ENCODE results near the gene RUNX2. TPM values are rescaled to one million over a fixed set of nuclear protein-coding genes. Genes with fewer than 3 reads are reported as not detected.

Gene RUNX2
- total and polyA plus RNA-seq, 8 donors = 2.5 to 5.9 (median 3.0) TPM

DNA sequence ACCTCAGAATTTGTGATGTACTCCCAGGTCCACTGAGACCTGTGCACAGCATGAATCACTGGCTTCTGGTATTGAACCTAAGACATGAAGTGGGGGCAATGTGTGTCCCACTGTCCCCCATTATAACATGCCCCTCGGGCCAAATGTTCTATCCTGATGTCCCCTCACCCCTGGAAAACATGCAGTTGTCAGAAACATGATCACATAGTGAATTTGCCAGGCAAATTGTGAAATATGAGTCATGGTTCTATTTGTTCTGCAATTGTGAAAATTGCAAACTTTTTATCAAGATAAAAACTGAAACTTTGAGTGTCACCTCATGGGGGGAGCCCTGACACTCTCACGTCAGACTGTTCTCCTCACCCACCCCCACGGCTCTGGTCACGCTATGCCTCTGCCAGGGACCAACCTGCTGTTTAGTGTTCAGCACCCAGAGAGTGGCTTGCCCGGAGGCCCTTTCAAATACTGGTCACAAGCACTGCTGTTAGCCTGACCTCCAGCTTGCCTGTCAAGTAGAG is 382.2 kb downstream of the RUNX2 start:
- intact Hi-C loops (cut with DNase I) = loop anchor here in 1 of 2 donors (10.0 kb wide), 2 partner anchors 286 to 1056 kb away; no protein-coding TSS in a partner anchor
- Histone ChIP-seq H3K9me3 (no peaks in the 10 kb centered on the region), H3K4me1 (peaks cover 0 to 4% of the 10 kb centered on the region in 2 donors), H3K4me3 (no peak overlapping the region), H3K27me3 (no peaks in the 10 kb centered on the region), H3K27ac (no peak overlapping the region), H3K36me3 (no peaks in the 10 kb centered on the region)
- DNase-seq (peak in 1 of 4 donors; percentile 44), ATAC-seq (peak; percentile 38)
- TF ChIP-seq, protein P1, sequence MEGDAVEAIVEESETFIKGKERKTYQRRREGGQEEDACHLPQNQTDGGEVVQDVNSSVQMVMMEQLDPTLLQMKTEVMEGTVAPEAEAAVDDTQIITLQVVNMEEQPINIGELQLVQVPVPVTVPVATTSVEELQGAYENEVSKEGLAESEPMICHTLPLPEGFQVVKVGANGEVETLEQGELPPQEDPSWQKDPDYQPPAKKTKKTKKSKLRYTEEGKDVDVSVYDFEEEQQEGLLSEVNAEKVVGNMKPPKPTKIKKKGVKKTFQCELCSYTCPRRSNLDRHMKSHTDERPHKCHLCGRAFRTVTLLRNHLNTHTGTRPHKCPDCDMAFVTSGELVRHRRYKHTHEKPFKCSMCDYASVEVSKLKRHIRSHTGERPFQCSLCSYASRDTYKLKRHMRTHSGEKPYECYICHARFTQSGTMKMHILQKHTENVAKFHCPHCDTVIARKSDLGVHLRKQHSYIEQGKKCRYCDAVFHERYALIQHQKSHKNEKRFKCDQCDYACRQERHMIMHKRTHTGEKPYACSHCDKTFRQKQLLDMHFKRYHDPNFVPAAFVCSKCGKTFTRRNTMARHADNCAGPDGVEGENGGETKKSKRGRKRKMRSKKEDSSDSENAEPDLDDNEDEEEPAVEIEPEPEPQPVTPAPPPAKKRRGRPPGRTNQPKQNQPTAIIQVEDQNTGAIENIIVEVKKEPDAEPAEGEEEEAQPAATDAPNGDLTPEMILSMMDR (IDR thresholded peaks at IDR 0.05) = no peak

DNA sequence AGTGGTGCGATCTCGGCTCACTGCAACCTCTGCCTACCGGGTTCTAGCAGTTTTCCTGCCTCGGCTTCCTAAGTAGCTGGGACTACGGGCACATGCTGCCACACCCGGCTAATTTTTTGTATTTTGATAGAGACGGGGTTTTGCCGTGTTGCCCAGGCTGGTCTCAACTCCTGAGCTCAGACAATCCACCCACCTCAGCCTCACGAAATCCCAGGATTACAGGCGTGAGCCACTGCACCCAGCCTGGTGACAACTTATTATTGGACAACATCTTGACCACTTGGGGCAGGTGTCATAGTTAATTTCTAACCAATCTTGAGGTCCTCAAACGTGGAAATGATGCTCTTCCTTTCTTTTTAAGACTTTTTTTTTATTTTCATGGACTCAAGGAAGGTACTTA is 383.9 kb downstream of the RUNX2 start:
- ATAC-seq (no peak), DNase-seq (no peak)
- Histone ChIP-seq H3K4me3 (no peak overlapping the region), H3K4me1 (peaks cover 0 to 4% of the 10 kb centered on the region in 2 donors), H3K36me3 (no peaks in the 10 kb centered on the region), H3K9me3 (no peaks in the 10 kb centered on the region), H3K27ac (no peak overlapping the region), H3K27me3 (no peaks in the 10 kb centered on the region)
- TF ChIP-seq, protein P1 (IDR thresholded peaks at IDR 0.05) = no peak
- intact Hi-C loops (cut with DNase I) = loop anchor here in 1 of 2 donors (10.0 kb wide), 2 partner anchors 287 to 1057 kb away; no protein-coding TSS in a partner anchor

DNA sequence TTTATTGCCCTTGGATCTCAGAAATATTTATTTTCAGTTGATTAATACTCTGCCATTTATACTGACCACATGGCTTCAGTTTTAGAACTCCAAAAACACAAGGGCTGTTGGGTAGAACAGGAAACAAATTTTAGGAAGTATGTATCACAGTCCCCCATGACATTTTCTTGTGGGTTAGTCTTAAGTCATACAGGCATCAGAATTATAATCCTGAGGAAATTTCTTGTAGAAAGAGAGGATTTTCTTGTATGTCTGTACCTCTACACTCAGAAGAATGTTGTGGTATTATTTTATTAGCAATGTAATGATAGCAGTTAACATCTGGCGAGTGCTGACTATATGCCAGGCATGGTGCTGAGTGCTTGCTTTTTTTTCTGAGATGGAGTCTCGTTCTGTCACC is 384.7 kb downstream of the RUNX2 start:
- Histone ChIP-seq H3K4me1 (peaks cover 0 to 4% of the 10 kb centered on the region in 2 donors), H3K36me3 (no peaks in the 10 kb centered on the region), H3K9me3 (no peaks in the 10 kb centered on the region), H3K27ac (no peak overlapping the region), H3K4me3 (no peak overlapping the region), H3K27me3 (no peaks in the 10 kb centered on the region)
- DNase-seq = no peak
- no peak for ATAC-seq
- TF ChIP-seq, protein P1 (IDR thresholded peaks at IDR 0.05) = no peak
- intact Hi-C loops (cut with DNase I) = loop anchor here in 1 of 2 donors (10.0 kb wide), 2 partner anchors 288 to 1058 kb away; no protein-coding TSS in a partner anchor

Other genes with a start within 250 kb of the RUNX2 start
- 1 to 10 TPM; 4.7 to 5.4 TPM for gene SUPT3H, start 49.6 kb downstream of the RUNX2 start, total RNA-seq
- gene SUPT3H, start 49.6 kb downstream of the RUNX2 start, polyA plus RNA-seq (ENCODE audit: insufficient read length in 6 of 6) = 10 to 100 TPM; 25.8 to 33.0 (median 26.4) TPM